Spleen (tissue), 11 donors: ENCODE results near the gene NHP2. TPM values are rescaled to one million over a fixed set of nuclear protein-coding genes. Genes with fewer than 3 reads are reported as not detected.
A peak's percentile ranks its signal among the peaks of the same experiment; 100 is the strongest.

Experiments
- DNase-seq: peaks from one replicate; pipeline ENCODE4 v3.0.0-alpha.2; 2020
- H3K27ac ChIP-seq, 8 donors: fragments of 200-600 bp; sonication (generic) in 7 of 8; 1 replicate in 4 of 8; 2 replicates in 4 of 8; pipeline versions ENCODE4 v1.5.0 to v1.8.0; 2016 to 2021; ENCODE audit warnings: inconsistent platforms in 4 of 8, mild to moderate bottlenecking in 4 of 8, moderate library complexity in 1 of 8
- H3K27me3 ChIP-seq, 7 donors: fragments of 200-600 bp; sonication (generic) in 6 of 7; replicated peaks in 1 of 7; 1 replicate in 4 of 7; 2 replicates in 3 of 7; pipeline versions ENCODE4 v1.5.0 to v1.8.0; 2016 to 2021; ENCODE audit warnings: inconsistent platforms in 3 of 7, mild to moderate bottlenecking in 1 of 7
- H3K36me3 ChIP-seq, 6 donors: fragments of 200-600 bp; sonication (generic) in 5 of 6; 1 replicate in 4 of 6; 2 replicates in 2 of 6; pipeline versions ENCODE4 v1.5.0 to v1.8.0; 2016 to 2021; ENCODE audit warnings: inconsistent platforms in 2 of 6
- H3K4me1 ChIP-seq, 6 donors: fragments of 200-600 bp; sonication (generic) in 5 of 6; 1 replicate in 3 of 6; 2 replicates in 3 of 6; pipeline versions ENCODE4 v1.5.0 to v1.8.0; 2016 to 2021; ENCODE audit warnings: inconsistent platforms in 3 of 6
- H3K4me3 ChIP-seq, 8 donors: fragments of 200-600 bp; sonication (generic) in 7 of 8; 1 replicate in 4 of 8; 2 replicates in 4 of 8; pipeline versions ENCODE4 v1.5.0 to v1.8.0; 2016 to 2021; ENCODE audit warnings: inconsistent platforms in 4 of 8, mild to moderate bottlenecking in 4 of 8, moderate library complexity in 2 of 8
- H3K9me3 ChIP-seq, 8 donors: fragments of 200-600 bp; sonication (generic) in 7 of 8; 1 replicate in 4 of 8; 2 replicates in 4 of 8; pipeline versions ENCODE4 v1.5.0 to v1.8.0; 2016 to 2021; ENCODE audit warnings: inconsistent platforms in 4 of 8
- CTCF ChIP-seq, 11 experiments: fragments of 200-600 bp in 7 of 11; fragments of 450-650 bp in 4 of 11; sonication (generic) in 4 of 11; IDR thresholded peaks in 8 of 11; conservative IDR thresholded peaks in 3 of 11; 1 replicate in 7 of 11; 2 replicates in 4 of 11; pipeline versions ENCODE4 v1.4.0 to v1.8.0; 2016 to 2021; ENCODE audit warnings: antibody characterized with exemption in 11 of 11, inconsistent platforms in 4 of 11, mild to moderate bottlenecking in 1 of 11
- POLR2A ChIP-seq, 3 donors: fragments of 450-650 bp; IDR thresholded peaks; one replicate each; pipeline ENCODE4 v1.5.1; 2017; ENCODE audit warnings: antibody characterized with exemption in 3 of 3, mild to moderate bottlenecking in 1 of 3
- POLR2AphosphoS5 ChIP-seq, 3 donors: sonication (generic); formaldehyde crosslinking; IDR thresholded peaks; one replicate each; pipeline ENCODE4 v1.5.1; 2017; ENCODE audit warnings: antibody characterized with exemption in 3 of 3
- WGBS, 5 donors: extraction: QIAGEN DNeasy Blood & Tissue Kit in 3 of 5; methylation state at CpG; one replicate each; pipeline versions ENCODE4 v1.1.5 to v1.1.7; 2013 to 2018; 5-methylcytosine and 5-hydroxymethylcytosine counted together
- intact Hi-C: fragments of 100-400 bp; cut with DNase I; formaldehyde crosslinking; loops from one replicate; pipeline ENCODE4 v1.15.0; 2023; ENCODE audit warnings: low total_unique reads
- polyA plus RNA-seq, 3 donors: library from polyadenylated mRNA; stranded (reverse); fragments of 200-250 nt; gene quantifications; one replicate each; pipeline ENCODE4 v1.2.1, GENCODE V29; 2013
- total RNA-seq, 7 donors: library from RNA; depleted of rRNA in 3 of 7; stranded (reverse); fragments of >200 nt in 3 of 7; fragmentation: NEBNext Ultra II Directional in 4 of 7; extraction: Animal tissue kit (Norgen Biotek cat#: 25700) in 4 of 7; gene quantifications; one replicate each; pipeline versions ENCODE4 v1.1.0 to v1.2.1, GENCODE V29; 2016 to 2021
- donor health status: healthy with polysubstance abuse.
- donor health status: DM: no; HTN: no; CAD: no; lungs with moderate emphysema.
- donor health status: DM: no; HTN: no; CAD: no.
- donor health status: Bipolar disorder and iron deficiency.
- donor health status: healthy.
- donor health status: DM: no; HTN: no; CAD: no.
- donor health status: DM: yes; HTN: yes; CAD: no.

NHP2 gene
- total and polyA plus RNA-seq, 10 donors = 53.7 to 162 (median 98.2) TPM

- peak overlapping the region in 7 of 8 donors; percentile 13 to 85 (median 65) for H3K27ac ChIP-seq
- peaks cover 0 to 74% (median 26%) of the 10 kb centered on the region in 7 donors for H3K27me3 ChIP-seq
These were observed 39.2 kb downstream of the NHP2 start for GRCh38 chr5:178114325-178115135.

GRCh38 chr5:178113841-178114324, 39.8 kb downstream of the NHP2 start:
- H3K27ac ChIP-seq = peak overlapping the region in 7 of 8 donors; percentile 17 to 85 (median 65)
- intact Hi-C loops = no loop called here
- H3K4me3 ChIP-seq = peak overlapping the region; percentile 38 to 85 (median 53)
- peaks cover 0 to 70% (median 26%) of the 10 kb centered on the region in 7 donors for H3K27me3 ChIP-seq
- TF ChIP-seq POLR2A (IDR thresholded peaks at IDR 0.05) (no peak), POLR2AphosphoS5 (IDR thresholded peaks at IDR 0.05) (no peak), CTCF (IDR thresholded peaks at IDR 0.05 in 8 of 11, conservative IDR thresholded peaks at IDR 0.05 in 3 of 11) (no peak)
- DNase-seq = no peak
- peaks cover 0 to 4% (median 0%) of the 10 kb centered on the region in 8 donors for H3K9me3 ChIP-seq
- H3K4me1 ChIP-seq = peaks cover 41 to 73% (median 67%) of the 10 kb centered on the region in 6 donors
- WGBS, 5 donors = 1 to 2% (median 1%) methylated on average over 24 to 41 of the region's 41 CpGs
- H3K36me3 ChIP-seq = no peaks in the 10 kb centered on the region

More at GRCh38 chr5:178114325-178115135, 39.2 kb downstream of the NHP2 start:
- H3K9me3 ChIP-seq = peaks cover 0 to 4% (median 0%) of the 10 kb centered on the region in 8 donors
- H3K36me3 ChIP-seq = no peaks in the 10 kb centered on the region
- peak overlapping the region; percentile 38 to 85 (median 53) for H3K4me3 ChIP-seq
- H3K4me1 ChIP-seq = peaks cover 42 to 73% (median 67%) of the 10 kb centered on the region in 6 donors
- intact Hi-C loops = no loop called here
- 9 to 16% (median 14%) methylated on average over 15 to 28 of the region's 28 CpGs for WGBS, 5 donors
- DNase-seq = peak; percentile 88
- peak in 2 of 3 donors; percentile 31 to 63 for TF ChIP-seq POLR2AphosphoS5 (IDR thresholded peaks at IDR 0.05)
- peak in 1 of 3 donors; percentile 6 for TF ChIP-seq POLR2A (IDR thresholded peaks at IDR 0.05)
- TF ChIP-seq CTCF (IDR thresholded peaks at IDR 0.05 in 8 of 11, conservative IDR thresholded peaks at IDR 0.05 in 3 of 11) = no peak

- Histone ChIP-seq H3K9me3 (peaks cover 0 to 4% (median 0%) of the 10 kb centered on the region in 8 donors), H3K4me1 (peaks cover 40 to 73% (median 66%) of the 10 kb centered on the region in 6 donors), H3K4me3 (peak within 1 kb of the TSS; percentile 38 to 85 (median 53)), H3K27ac (peak within 1 kb of the TSS in 7 of 8 donors; percentile 17 to 85 (median 65)), H3K27me3 (peaks cover 0 to 64% (median 26%) of the 10 kb centered on the region in 7 donors), H3K36me3 (no peaks in the 10 kb centered on the region)
- TF ChIP-seq POLR2AphosphoS5 (IDR thresholded peaks at IDR 0.05) (peak in 2 of 3 donors; percentile 43 to 49), CTCF (IDR thresholded peaks at IDR 0.05 in 8 of 11, conservative IDR thresholded peaks at IDR 0.05 in 3 of 11) (no peak)
- intact Hi-C loops = no loop called here
- 0 to 1% (median 1%) methylated on average over 7 to 96 of the region's 96 CpGs for WGBS, 5 donors
- DNase-seq = peak; percentile 92
These were observed 40.4 kb downstream of the NHP2 start, which contains the start of gene N4BP3 for GRCh38 chr5:178113141-178113787. N4BP3 (plus strand) TSS chr5:178113532; CDS start chr5:178119584, 6,052 bp downstream.
